WTC11 (cell line): ENCODE measurements around the gene UMODL1. TPM values are rescaled to one million over a fixed set of nuclear protein-coding genes. Genes with fewer than 3 reads are reported as not detected.

ENCODE experiments used
- ATAC-seq: fragments of 200-7000 bp; cut with Tn5 transposase; 2 replicates; pipeline ENCODE4 v1.10.0; 2021; ENCODE audit warnings: mild to moderate bottlenecking, moderate library complexity
- CTCF ChIA-PET: fragments of 300-600 bp; sonication (Branson Sonifier 250); formaldehyde crosslinking; loops from one replicate; lab custom pipeline; 2021; ENCODE audit warnings: antibody characterized with exemption; lab: Charles Lee
- POLR2A ChIA-PET: fragments of 350-600 bp; sonication (Branson Sonifier 250); formaldehyde crosslinking; loops from one replicate; lab custom pipeline; 2021; ENCODE audit warnings: antibody characterized with exemption; lab: Charles Lee
- DNase-seq: peaks from one replicate; pipeline ENCODE4 v3.0.0; 2021; ENCODE audit warnings: low spot score
- H3K27ac Mint-ChIP-seq: 2 replicates; pipeline ENCODE4 v1.8.0; 2021; ENCODE audit warnings: mixed read lengths
- H3K27me3 Mint-ChIP-seq: 2 replicates; pipeline ENCODE4 v1.8.0; 2021; ENCODE audit warnings: low read depth, mild to moderate bottlenecking, moderate library complexity, mixed read lengths
- H3K36me3 Mint-ChIP-seq: 2 replicates; pipeline ENCODE4 v1.8.0; 2021; ENCODE audit warnings: mixed read lengths
- H3K4me1 Mint-ChIP-seq: 2 replicates; pipeline ENCODE4 v1.8.0; 2022; ENCODE audit warnings: mixed read lengths
- H3K4me3 Mint-ChIP-seq: 2 replicates; pipeline ENCODE4 v1.8.0; 2021; ENCODE audit warnings: mild to moderate bottlenecking, moderate library complexity, mixed read lengths
- H3K9me3 Mint-ChIP-seq: 2 replicates; pipeline ENCODE4 v1.8.0; 2021; ENCODE audit warnings: mixed read lengths
- ATF2 ChIP-seq: sonication (generic); formaldehyde crosslinking; IDR thresholded peaks from 2 replicates; pipeline ENCODE4 v1.8.1; 2022; ENCODE audit warnings: low read depth, missing genetic modification reagents, borderline replicate concordance
- ATF3 ChIP-seq: sonication (generic); formaldehyde crosslinking; conservative IDR thresholded peaks from 2 replicates; pipeline ENCODE4 v1.8.1; 2022; ENCODE audit warnings: mild to moderate bottlenecking, missing genetic modification reagents
- ATF6 ChIP-seq: sonication (generic); formaldehyde crosslinking; IDR thresholded peaks from 2 replicates; pipeline ENCODE4 v1.8.1; 2023; ENCODE audit warnings: mild to moderate bottlenecking, missing genetic modification reagents
- E2F5 ChIP-seq: sonication (generic); formaldehyde crosslinking; IDR thresholded peaks from 2 replicates; pipeline ENCODE4 v1.8.1; 2022; ENCODE audit warnings: mild to moderate bottlenecking, moderate library complexity, missing genetic modification reagents
- EMX1 ChIP-seq: fragments of 250-450 bp; sonication (Bioruptor Pico); IDR thresholded peaks from 2 replicates; pipeline ENCODE4 v1.8.0; 2021; ENCODE audit warnings: mild to moderate bottlenecking
- FOXJ3 ChIP-seq: sonication (generic); formaldehyde crosslinking; IDR thresholded peaks from 2 replicates; pipeline ENCODE4 v1.9.0; 2021; ENCODE audit warnings: missing genetic modification reagents, mild to moderate bottlenecking, borderline replicate concordance
- FOXK1 ChIP-seq: sonication (generic); formaldehyde crosslinking; IDR thresholded peaks from 2 replicates; pipeline ENCODE4 v1.8.0; 2022; ENCODE audit warnings: mild to moderate bottlenecking, moderate library complexity, missing genetic modification reagents
- FOXP1 ChIP-seq: sonication (generic); formaldehyde crosslinking; IDR thresholded peaks from 2 replicates; pipeline ENCODE4 v1.8.0; 2022; ENCODE audit warnings: missing genetic modification reagents, mild to moderate bottlenecking, moderate library complexity, borderline replicate concordance
- FOXP4 ChIP-seq: sonication (generic); formaldehyde crosslinking; IDR thresholded peaks from 2 replicates; pipeline ENCODE4 v1.8.0; 2022; ENCODE audit warnings: mild to moderate bottlenecking, missing genetic modification reagents
- JAZF1 ChIP-seq: fragments of 250-450 bp; sonication (Bioruptor Pico); IDR thresholded peaks from 2 replicates; pipeline ENCODE4 v1.9.0; 2021; ENCODE audit warnings: moderate library complexity, mild to moderate bottlenecking, inconsistent platforms
- NFYB ChIP-seq: sonication (generic); formaldehyde crosslinking; conservative IDR thresholded peaks from 2 replicates; pipeline ENCODE4 v1.8.0; 2022; ENCODE audit warnings: low read depth, missing genetic modification reagents
- NR1H2 ChIP-seq: sonication (generic); formaldehyde crosslinking; IDR thresholded peaks from 2 replicates; pipeline ENCODE4 v1.9.0; 2021; ENCODE audit warnings: mild to moderate bottlenecking, moderate library complexity, missing genetic modification reagents
- NR3C1 ChIP-seq: sonication (generic); formaldehyde crosslinking; conservative IDR thresholded peaks from 2 replicates; pipeline ENCODE4 v1.8.1; 2023; ENCODE audit warnings: low read depth, mild to moderate bottlenecking, missing genetic modification reagents
- PRRX2 ChIP-seq: fragments of 250-450 bp; sonication (Bioruptor Pico); IDR thresholded peaks from 2 replicates; pipeline ENCODE4 v1.8.0; 2021; ENCODE audit warnings: mild to moderate bottlenecking
- SMAD3 ChIP-seq: sonication (generic); formaldehyde crosslinking; IDR thresholded peaks from 2 replicates; pipeline ENCODE4 v1.8.0; 2022; ENCODE audit warnings: missing genetic modification reagents, mild to moderate bottlenecking, borderline replicate concordance
- SOX15 ChIP-seq: fragments of 250-450 bp; sonication (Bioruptor Pico); IDR thresholded peaks from 2 replicates; pipeline ENCODE4 v1.9.0; 2021; ENCODE audit warnings: mild to moderate bottlenecking
- TEAD1 ChIP-seq: sonication (generic); formaldehyde crosslinking; IDR thresholded peaks from 2 replicates; pipeline ENCODE4 v1.8.0; 2022; ENCODE audit warnings: mild to moderate bottlenecking, missing genetic modification reagents
- ZMAT4 ChIP-seq: fragments of 250-450 bp; sonication (Bioruptor Pico); IDR thresholded peaks from 2 replicates; pipeline ENCODE4 v1.9.0; 2021; ENCODE audit warnings: mild to moderate bottlenecking
- ZNF281 ChIP-seq: sonication (generic); formaldehyde crosslinking; IDR thresholded peaks from 2 replicates; pipeline ENCODE4 v1.8.0; 2023; ENCODE audit warnings: mild to moderate bottlenecking, missing genetic modification reagents
- ZNF396 ChIP-seq: fragments of 250-450 bp; sonication (Bioruptor Pico); IDR thresholded peaks from 2 replicates; pipeline ENCODE4 v1.8.0; 2021; ENCODE audit warnings: mild to moderate bottlenecking, moderate library complexity, borderline replicate concordance
- ZNF423 ChIP-seq: fragments of 250-450 bp; sonication (Bioruptor Pico); IDR thresholded peaks from 2 replicates; pipeline ENCODE4 v2.1.2; 2022; ENCODE audit warnings: mild to moderate bottlenecking, moderate library complexity
- total RNA-seq: library from RNA; stranded (reverse); gene quantifications from 3 replicates; pipeline ENCODE4 v1.2.3, GENCODE V29; 2021

UMODL1 gene
- total RNA-seq, 1 experiment from 2014 or later, result not detected

GRCh38 chr21:42080788-42081083, 9.6 kb downstream of the UMODL1 start:
- Mint-ChIP-seq H3K27me3 (no peaks in the 10 kb centered on the region), H3K27ac (no peak overlapping the region)

GRCh38 chr21:42081138-42081537, 10.0 kb downstream of the UMODL1 start:
- H3K4me3 Mint-ChIP-seq, result no peak overlapping the region
- no peak overlapping the region for H3K27ac Mint-ChIP-seq
- no peaks in the 10 kb centered on the region for H3K4me1 Mint-ChIP-seq
- ChIA-PET POLR2A (no interaction called here), CTCF (interaction anchor here (0.6 to 3.1 kb wide), 2 partner anchors 36 to 593 kb away, joined by 5 to 8 read pairs; no protein-coding TSS in a partner anchor)
- ATAC-seq, result no peak
- no peak for DNase-seq
- no peaks in the 10 kb centered on the region for H3K27me3 Mint-ChIP-seq
- H3K9me3 Mint-ChIP-seq, result no peaks in the 10 kb centered on the region
- H3K36me3 Mint-ChIP-seq, result no peaks in the 10 kb centered on the region
- no peak for TF ChIP-seq FOXJ3
- no peak for TF ChIP-seq ZNF396 (CRISPR knock-in tag)
- no peak for TF ChIP-seq NR1H2
- TF ChIP-seq ZNF281 (CRISPR knock-in tag), result no peak
- no peak for TF ChIP-seq NFYB (CRISPR knock-in tag)
- no peak for TF ChIP-seq PRRX2 (CRISPR knock-in tag)
- TF ChIP-seq FOXP1, result no peak
- no peak for TF ChIP-seq FOXK1
- no peak for TF ChIP-seq SOX15
- no peak for TF ChIP-seq EMX1 (CRISPR knock-in tag)
- TF ChIP-seq NR3C1 (CRISPR knock-in tag), result no peak
- no peak for TF ChIP-seq ZMAT4 (CRISPR knock-in tag)

More at GRCh38 chr21:42080788-42081083, 9.6 kb downstream of the UMODL1 start:
- no peaks in the 10 kb centered on the region for H3K9me3 Mint-ChIP-seq
- ChIA-PET CTCF (interaction anchor here (0.6 to 3.1 kb wide), 2 partner anchors 37 to 593 kb away, joined by 5 to 8 read pairs; no protein-coding TSS in a partner anchor), POLR2A (no interaction called here)
- H3K4me3 Mint-ChIP-seq, result no peak overlapping the region
- DNase-seq (no peak), ATAC-seq (no peak)
- H3K36me3 Mint-ChIP-seq, result no peaks in the 10 kb centered on the region
- no peaks in the 10 kb centered on the region for H3K4me1 Mint-ChIP-seq
- TF ChIP-seq ATF6 (no peak), SOX15 (no peak), ATF2 (CRISPR knock-in tag) (no peak), E2F5 (CRISPR knock-in tag) (no peak), NFYB (CRISPR knock-in tag) (no peak), TEAD1 (CRISPR knock-in tag) (no peak), ATF3 (CRISPR knock-in tag) (no peak), JAZF1 (CRISPR knock-in tag) (no peak), ZNF423 (CRISPR knock-in tag) (no peak), SMAD3 (CRISPR knock-in tag) (no peak), NR3C1 (CRISPR knock-in tag) (no peak), FOXP4 (CRISPR knock-in tag) (no peak)
